Measurements from ENCODE around the gene FFAR4. TPM values are rescaled to one million over a fixed set of nuclear protein-coding genes. Genes with fewer than 3 reads are reported as not detected.

Gene FFAR4
- total and polyA plus RNA-seq, 4 donors = 0.06 to 0.30 (median 0.28) TPM

DNA sequence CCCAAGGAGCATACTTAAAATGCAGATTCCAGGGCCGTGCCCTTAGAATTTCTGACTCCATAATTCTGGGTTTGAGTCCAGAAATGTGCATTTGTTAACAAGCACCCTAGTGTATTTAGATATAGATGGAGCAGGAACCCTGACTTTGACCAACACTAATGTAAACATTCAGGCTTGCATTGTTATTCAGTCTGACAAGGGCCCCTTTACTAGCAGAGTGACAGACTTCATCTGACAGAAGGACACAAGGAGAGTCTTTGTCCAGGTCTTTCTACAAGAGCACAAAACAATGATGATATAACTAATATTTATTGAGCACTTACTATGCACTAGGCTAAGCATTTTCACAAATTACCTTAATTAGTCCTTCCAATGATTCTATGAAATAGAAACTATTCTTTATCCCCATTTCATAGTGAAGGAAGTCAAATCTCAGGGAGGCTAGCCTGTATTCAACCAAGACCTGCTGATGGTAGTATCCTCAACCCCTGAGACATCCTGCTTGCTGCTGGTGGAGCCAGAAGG lies 30.7 kb downstream of the FFAR4 start:
- peaks cover 13% of the 10 kb centered on the region for H3K4me1 ChIP-seq (ENCODE audit: control insufficient read depth, insufficient read depth, low read length)
- WGBS (ENCODE audit: insufficient coverage) = no CpG with 5 or more reads among the region's 1 CpG
- DNase-seq (ENCODE audit: low read depth in 4 of 6, low spot score in 6 of 6) = no peak
- no peak overlapping the region for H3K4me3 ChIP-seq (ENCODE audit: low read depth, low read length)
- H3K27me3 ChIP-seq (ENCODE audit: control insufficient read depth, insufficient read depth, low read length) = peaks cover 22% of the 10 kb centered on the region
- H3K27ac ChIP-seq (ENCODE audit: low read depth, low read length) = no peak overlapping the region
- H3K9me3 ChIP-seq (ENCODE audit: control insufficient read depth, insufficient read depth, low read length) = no peaks in the 10 kb centered on the region
- no peaks in the 10 kb centered on the region for H3K36me3 ChIP-seq (ENCODE audit: control insufficient read depth, insufficient read depth, low read length)

DNA sequence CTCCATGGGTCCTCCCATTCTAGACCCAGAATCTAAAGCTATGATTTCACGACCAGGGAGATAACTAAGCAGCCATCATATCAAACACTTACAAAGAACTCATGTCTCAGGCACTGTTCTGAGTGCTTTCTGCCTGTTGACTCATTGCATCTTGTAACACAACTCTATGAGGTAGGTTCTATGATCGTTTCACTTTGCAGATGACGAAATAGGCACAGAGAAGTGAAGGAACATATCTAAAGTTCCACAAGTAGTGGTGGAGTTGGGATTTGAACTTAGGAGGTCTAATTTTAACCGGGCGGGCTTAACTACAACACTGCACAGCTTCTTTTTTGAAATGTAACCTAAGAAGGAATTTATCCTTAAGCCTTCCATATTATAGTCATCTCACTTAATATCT lies 31.7 kb downstream of the FFAR4 start:
- no peaks in the 10 kb centered on the region for H3K9me3 ChIP-seq (ENCODE audit: control insufficient read depth, insufficient read depth, low read length)
- no peaks in the 10 kb centered on the region for H3K36me3 ChIP-seq (ENCODE audit: control insufficient read depth, insufficient read depth, low read length)
- no peak for DNase-seq (ENCODE audit: low read depth in 4 of 6, low spot score in 6 of 6)
- no peak overlapping the region for H3K4me3 ChIP-seq (ENCODE audit: low read depth, low read length)
- peaks cover 31% of the 10 kb centered on the region for H3K27me3 ChIP-seq (ENCODE audit: control insufficient read depth, insufficient read depth, low read length)
- 80% methylated on average over 1 of the region's 5 CpGs for WGBS (ENCODE audit: insufficient coverage)
- H3K4me1 ChIP-seq (ENCODE audit: control insufficient read depth, insufficient read depth, low read length) = peaks cover 13% of the 10 kb centered on the region
- no peak overlapping the region for H3K27ac ChIP-seq (ENCODE audit: low read depth, low read length)

DNA sequence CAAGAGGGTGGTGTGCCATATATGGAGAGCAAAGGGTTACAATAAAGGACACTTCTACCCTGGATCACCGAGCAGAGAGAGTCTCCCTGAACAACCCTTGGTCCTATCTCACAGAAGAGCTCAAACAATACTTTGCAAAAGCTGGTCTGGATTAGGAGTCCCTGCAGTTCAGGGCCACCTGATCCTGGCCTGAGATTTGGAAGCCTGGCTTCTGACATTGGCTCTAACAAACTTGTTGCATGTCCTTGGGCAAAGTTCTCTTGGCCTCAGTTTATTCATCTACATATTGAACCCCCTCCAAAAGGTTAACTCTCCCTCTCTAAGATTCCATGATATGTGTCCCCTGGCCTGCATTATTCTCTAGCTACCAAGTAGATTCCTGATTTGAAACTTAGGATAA lies 32.9 kb downstream of the FFAR4 start:
- H3K9me3 ChIP-seq (ENCODE audit: control insufficient read depth, insufficient read depth, low read length) = no peaks in the 10 kb centered on the region
- peaks cover 41% of the 10 kb centered on the region for H3K27me3 ChIP-seq (ENCODE audit: control insufficient read depth, insufficient read depth, low read length)
- DNase-seq (ENCODE audit: low read depth in 4 of 6, low spot score in 6 of 6) = no peak
- 57% methylated on average over 1 of the region's 1 CpG for WGBS (ENCODE audit: insufficient coverage)
- no peaks in the 10 kb centered on the region for H3K36me3 ChIP-seq (ENCODE audit: control insufficient read depth, insufficient read depth, low read length)
- no peak overlapping the region for H3K27ac ChIP-seq (ENCODE audit: low read depth, low read length)
- H3K4me1 ChIP-seq (ENCODE audit: control insufficient read depth, insufficient read depth, low read length) = peaks cover 13% of the 10 kb centered on the region
- H3K4me3 ChIP-seq (ENCODE audit: low read depth, low read length) = no peak overlapping the region

DNA sequence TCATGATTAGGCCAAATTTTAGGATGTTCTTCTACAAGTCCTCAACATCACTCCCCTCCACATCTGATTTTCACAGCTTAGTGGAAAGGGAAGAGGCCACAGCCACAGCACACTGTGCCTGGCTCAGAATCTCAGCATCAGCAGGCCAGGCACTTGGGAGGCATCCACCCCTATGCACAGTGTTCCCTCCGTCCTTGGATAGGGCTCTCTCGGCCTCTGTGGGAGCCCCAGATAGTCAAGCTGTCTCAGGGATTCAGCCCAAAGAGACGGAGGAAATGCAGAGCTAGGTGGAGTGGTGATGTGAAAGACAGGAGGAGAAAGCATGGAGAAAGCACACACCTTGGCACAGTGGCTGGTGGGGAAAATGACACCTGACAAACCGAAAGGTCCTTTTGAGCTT lies 33.3 kb downstream of the FFAR4 start:
- Histone ChIP-seq H3K27ac (ENCODE audit: low read depth, low read length) (no peak overlapping the region), H3K36me3 (ENCODE audit: control insufficient read depth, insufficient read depth, low read length) (no peaks in the 10 kb centered on the region), H3K4me1 (ENCODE audit: control insufficient read depth, insufficient read depth, low read length) (peaks cover 13% of the 10 kb centered on the region), H3K9me3 (ENCODE audit: control insufficient read depth, insufficient read depth, low read length) (no peaks in the 10 kb centered on the region), H3K27me3 (ENCODE audit: control insufficient read depth, insufficient read depth, low read length) (peaks cover 45% of the 10 kb centered on the region), H3K4me3 (ENCODE audit: low read depth, low read length) (no peak overlapping the region)
- 79% methylated on average over 2 of the region's 4 CpGs for WGBS (ENCODE audit: insufficient coverage)
- DNase-seq (ENCODE audit: low read depth in 4 of 6, low spot score in 6 of 6) = no peak

DNA sequence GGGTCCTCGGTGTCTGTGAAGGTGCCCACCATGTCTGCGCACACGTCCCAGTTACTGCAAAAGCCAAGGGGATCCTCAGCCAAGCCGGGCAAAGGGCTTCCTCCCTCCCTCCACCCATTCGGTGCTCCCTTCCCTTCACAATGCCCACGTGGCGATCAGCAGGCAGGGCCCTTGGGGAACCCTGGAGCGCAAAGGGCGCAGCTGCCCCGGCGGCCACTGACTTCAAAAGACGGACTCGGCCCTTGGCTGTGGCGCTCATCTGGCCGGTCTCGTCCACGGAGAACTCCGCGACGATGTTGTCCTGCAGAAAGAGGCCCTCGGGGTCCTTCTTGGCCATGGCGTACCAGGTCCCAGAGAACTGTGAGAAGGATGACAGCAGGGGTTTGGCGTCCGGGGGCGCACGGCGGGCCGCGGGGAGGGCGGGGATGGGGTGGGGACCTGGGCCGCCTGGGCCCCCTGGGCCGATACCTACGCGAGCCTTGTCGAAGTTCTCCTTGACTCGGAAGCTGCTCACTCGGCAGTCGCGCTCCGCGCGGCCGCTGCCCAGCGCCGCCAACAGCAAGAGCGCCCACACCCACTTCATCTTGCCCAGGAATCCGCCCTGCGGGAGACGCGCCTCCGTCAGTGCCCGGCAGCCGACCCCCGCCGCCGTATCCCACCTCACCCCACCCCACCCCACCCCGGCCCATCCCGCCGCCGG lies 34.1 kb downstream of the FFAR4 start:
- 9% methylated on average over 53 of the region's 60 CpGs for WGBS (ENCODE audit: insufficient coverage)
- Histone ChIP-seq H3K4me3 (ENCODE audit: low read depth, low read length) (no peak overlapping the region), H3K4me1 (ENCODE audit: control insufficient read depth, insufficient read depth, low read length) (peaks cover 13% of the 10 kb centered on the region), H3K9me3 (ENCODE audit: control insufficient read depth, insufficient read depth, low read length) (no peaks in the 10 kb centered on the region), H3K27me3 (ENCODE audit: control insufficient read depth, insufficient read depth, low read length) (peaks cover 45% of the 10 kb centered on the region), H3K36me3 (ENCODE audit: control insufficient read depth, insufficient read depth, low read length) (no peaks in the 10 kb centered on the region), H3K27ac (ENCODE audit: low read depth, low read length) (no peak overlapping the region)
- peak in 2 of 6 donors; percentile 41 to 50 for DNase-seq (ENCODE audit: low read depth in 4 of 6, low spot score in 6 of 6)

DNA sequence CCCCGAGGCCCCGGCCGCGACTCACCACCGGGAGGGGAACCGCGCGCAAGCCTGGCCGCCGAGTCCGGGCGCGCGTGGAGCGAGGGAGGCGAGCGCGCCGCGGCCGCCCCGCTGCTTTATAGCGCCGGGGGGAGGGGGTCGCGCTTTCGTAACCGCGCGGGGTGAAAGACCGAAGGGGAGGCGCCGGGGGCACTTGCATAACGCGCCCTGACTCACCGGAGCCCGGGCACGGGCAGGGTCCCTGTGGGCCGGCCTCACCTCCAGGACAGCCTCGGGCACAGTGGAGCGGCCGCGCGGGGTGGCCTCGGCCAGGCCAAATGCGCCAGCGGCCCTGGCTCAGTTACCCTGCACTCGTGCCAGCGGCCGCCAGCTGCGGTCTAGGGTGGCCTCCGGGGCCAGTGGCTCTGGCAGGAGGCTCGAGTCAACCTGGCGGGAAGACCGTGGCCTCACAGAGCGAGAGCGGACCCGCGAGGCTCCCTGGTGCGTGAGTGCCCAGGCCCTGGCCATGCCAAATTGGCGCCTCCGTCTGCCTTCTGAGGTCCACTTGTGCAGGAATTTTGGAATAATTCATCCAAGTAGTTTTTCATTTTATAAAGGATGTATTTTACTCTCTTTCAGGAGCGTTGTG lies 34.8 kb downstream of the FFAR4 start, which contains the start of gene RBP4:
Gene RBP4 (minus strand): TSS at position 90 of the 628 bp plus-strand sequence. CDS start 207 bp downstream, outside the sequence.
- under 1% methylated on average over 61 of the region's 63 CpGs for WGBS (ENCODE audit: insufficient coverage)
- H3K4me1 ChIP-seq (ENCODE audit: control insufficient read depth, insufficient read depth, low read length) = peaks cover 13% of the 10 kb centered on the region
- peak in 2 of 6 donors; percentile 36 to 43 for DNase-seq (ENCODE audit: low read depth in 4 of 6, low spot score in 6 of 6)
- H3K36me3 ChIP-seq (ENCODE audit: control insufficient read depth, insufficient read depth, low read length) = no peaks in the 10 kb centered on the region
- H3K27ac ChIP-seq (ENCODE audit: low read depth, low read length) = no peak within 1 kb of the TSS
- no peak within 1 kb of the TSS for H3K4me3 ChIP-seq (ENCODE audit: low read depth, low read length)
- peaks cover 45% of the 10 kb centered on the region for H3K27me3 ChIP-seq (ENCODE audit: control insufficient read depth, insufficient read depth, low read length)
- H3K9me3 ChIP-seq (ENCODE audit: control insufficient read depth, insufficient read depth, low read length) = no peaks in the 10 kb centered on the region

DNA sequence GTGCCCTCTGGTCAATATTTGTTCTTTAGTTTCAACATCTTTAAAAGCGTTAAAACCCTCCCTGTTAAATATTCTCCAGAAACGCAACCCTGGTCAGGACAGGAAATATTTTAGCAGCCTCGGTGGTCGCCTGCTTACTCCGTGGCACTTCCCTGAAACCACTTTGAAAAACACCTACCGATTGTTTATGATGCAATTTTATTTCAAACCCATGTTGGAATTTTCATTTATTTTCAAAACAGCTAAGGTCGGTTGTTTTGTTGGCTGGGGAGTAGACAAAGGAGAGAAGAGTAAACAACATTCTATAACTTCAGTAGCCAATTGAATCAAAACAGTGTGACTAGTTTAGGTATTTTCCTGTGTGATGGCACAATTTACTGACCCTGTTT lies 35.3 kb downstream of the FFAR4 start:
- Histone ChIP-seq H3K4me3 (ENCODE audit: low read depth, low read length) (no peak overlapping the region), H3K9me3 (ENCODE audit: control insufficient read depth, insufficient read depth, low read length) (no peaks in the 10 kb centered on the region), H3K36me3 (ENCODE audit: control insufficient read depth, insufficient read depth, low read length) (no peaks in the 10 kb centered on the region), H3K27me3 (ENCODE audit: control insufficient read depth, insufficient read depth, low read length) (peaks cover 45% of the 10 kb centered on the region), H3K4me1 (ENCODE audit: control insufficient read depth, insufficient read depth, low read length) (peaks cover 10% of the 10 kb centered on the region), H3K27ac (ENCODE audit: low read depth, low read length) (no peak overlapping the region)
- WGBS (ENCODE audit: insufficient coverage) = 7% methylated on average over 3 of the region's 7 CpGs
- DNase-seq (ENCODE audit: low read depth in 4 of 6, low spot score in 6 of 6) = peak in 1 of 6 donors; percentile 4

DNA sequence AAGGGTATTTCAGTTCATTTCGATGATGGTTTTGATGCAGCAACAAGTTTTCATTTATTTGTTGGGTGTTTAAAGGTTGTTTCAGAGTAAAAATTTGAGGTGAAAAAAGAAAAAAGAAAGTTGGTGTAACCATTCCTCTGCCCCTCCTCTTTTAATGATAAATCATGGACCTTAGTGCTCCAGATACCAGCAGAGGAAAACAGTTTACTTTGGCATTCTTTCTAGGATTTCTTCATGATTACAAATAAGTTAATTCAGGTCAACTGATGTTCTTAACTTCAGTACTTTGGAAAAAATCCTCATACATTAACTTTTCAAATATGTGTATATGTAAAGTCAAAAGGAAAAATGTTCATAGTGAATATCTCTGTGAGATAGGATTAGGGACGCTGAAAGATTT lies 36.6 kb downstream of the FFAR4 start:
- Histone ChIP-seq H3K9me3 (ENCODE audit: control insufficient read depth, insufficient read depth, low read length) (peaks cover 2% of the 10 kb centered on the region), H3K4me1 (ENCODE audit: control insufficient read depth, insufficient read depth, low read length) (peaks cover 10% of the 10 kb centered on the region), H3K4me3 (ENCODE audit: low read depth, low read length) (no peak overlapping the region), H3K36me3 (ENCODE audit: control insufficient read depth, insufficient read depth, low read length) (no peaks in the 10 kb centered on the region), H3K27me3 (ENCODE audit: control insufficient read depth, insufficient read depth, low read length) (peaks cover 45% of the 10 kb centered on the region), H3K27ac (ENCODE audit: low read depth, low read length) (no peak overlapping the region)
- no peak for DNase-seq (ENCODE audit: low read depth in 4 of 6, low spot score in 6 of 6)
- 100% methylated on average over 1 of the region's 2 CpGs for WGBS (ENCODE audit: insufficient coverage)

DNA sequence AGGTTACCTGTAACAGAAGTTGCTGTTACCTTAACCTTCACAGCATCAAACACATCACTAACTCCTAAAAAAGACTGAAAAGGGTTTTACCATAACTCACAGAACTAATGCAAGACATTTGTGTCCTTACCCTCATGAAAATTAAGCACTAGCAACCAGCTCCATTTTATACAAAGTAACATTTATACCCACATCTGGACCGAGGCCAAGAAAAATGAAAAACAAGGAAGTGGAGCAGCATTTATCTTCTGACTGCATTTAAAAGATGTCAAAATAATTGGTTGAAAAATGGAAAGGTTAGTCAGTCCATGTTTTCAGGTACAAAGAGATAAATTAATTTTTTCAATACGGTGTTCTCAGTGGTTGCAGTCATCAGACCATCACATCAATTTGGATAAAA lies 37.7 kb downstream of the FFAR4 start:
- no CpG with 5 or more reads among the region's 2 CpGs for WGBS (ENCODE audit: insufficient coverage)
- H3K27ac ChIP-seq (ENCODE audit: low read depth, low read length) = no peak overlapping the region

DNA sequence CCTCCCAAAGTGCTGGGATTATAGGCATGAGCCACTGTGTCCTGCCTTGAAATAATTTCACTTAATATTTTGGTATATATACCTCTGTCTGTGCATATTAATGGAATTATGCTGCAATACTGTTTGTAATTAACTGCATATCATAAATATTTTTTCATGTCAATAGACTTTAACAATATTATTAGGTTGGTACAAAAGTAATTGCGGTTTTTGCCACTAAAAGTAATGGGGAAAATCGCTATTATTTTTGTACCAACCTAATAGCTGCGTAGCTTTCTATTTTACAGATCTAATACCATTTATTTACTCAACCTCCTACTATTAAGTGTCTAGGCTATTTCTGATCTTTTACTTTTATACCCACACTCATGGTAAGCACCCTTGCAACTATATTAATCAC lies 42.0 kb downstream of the FFAR4 start:
- no peak overlapping the region for H3K27ac ChIP-seq (ENCODE audit: low read depth, low read length)
- no peaks in the 10 kb centered on the region for H3K36me3 ChIP-seq (ENCODE audit: control insufficient read depth, insufficient read depth, low read length)
- WGBS (ENCODE audit: insufficient coverage) = no CpG with 5 or more reads among the region's 3 CpGs
- DNase-seq (ENCODE audit: low read depth in 4 of 6, low spot score in 6 of 6) = no peak
- H3K27me3 ChIP-seq (ENCODE audit: control insufficient read depth, insufficient read depth, low read length) = peaks cover 12% of the 10 kb centered on the region
- no peak overlapping the region for H3K4me3 ChIP-seq (ENCODE audit: low read depth, low read length)
- peaks cover 2% of the 10 kb centered on the region for H3K9me3 ChIP-seq (ENCODE audit: control insufficient read depth, insufficient read depth, low read length)
- H3K4me1 ChIP-seq (ENCODE audit: control insufficient read depth, insufficient read depth, low read length) = no peaks in the 10 kb centered on the region

More for the DNA sequence above, 37.7 kb downstream of the FFAR4 start:
- Histone ChIP-seq H3K4me1 (ENCODE audit: control insufficient read depth, insufficient read depth, low read length) (peaks cover 10% of the 10 kb centered on the region), H3K36me3 (ENCODE audit: control insufficient read depth, insufficient read depth, low read length) (no peaks in the 10 kb centered on the region), H3K9me3 (ENCODE audit: control insufficient read depth, insufficient read depth, low read length) (peaks cover 2% of the 10 kb centered on the region), H3K27me3 (ENCODE audit: control insufficient read depth, insufficient read depth, low read length) (peaks cover 45% of the 10 kb centered on the region), H3K4me3 (ENCODE audit: low read depth, low read length) (no peak overlapping the region)
- no peak for DNase-seq (ENCODE audit: low read depth in 4 of 6, low spot score in 6 of 6)
